ENCODE data around the gene ANXA2R. TPM values are rescaled to one million over a fixed set of nuclear protein-coding genes. Genes with fewer than 3 reads are reported as not detected.

ANXA2R gene
- total and polyA plus RNA-seq, 2 of the 4 experiments (the other 2 are of a cell fraction) = 1.3 to 3.6 TPM

DNA sequence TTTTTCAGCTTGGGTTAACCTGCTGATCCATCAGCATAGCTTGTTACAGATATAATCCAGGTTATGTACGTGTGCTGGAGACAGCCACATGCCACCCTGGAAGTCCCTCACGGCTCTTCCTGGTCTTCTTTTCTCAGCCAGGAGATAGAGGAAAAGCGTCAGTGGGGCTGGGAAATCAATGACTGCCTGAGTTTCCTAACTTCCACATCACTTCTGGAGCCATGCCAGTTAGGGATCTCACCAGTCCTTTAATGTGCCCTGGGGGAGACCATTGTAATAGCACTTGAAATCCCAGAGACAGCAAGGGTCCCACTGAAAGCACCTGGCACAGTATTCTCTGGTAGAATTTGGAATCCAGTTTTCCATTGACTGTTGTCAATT, 29.2 kb downstream of the ANXA2R start:
- TF ChIP-seq RAD21 (IDR thresholded peaks at IDR 0.05; ENCODE audit: low read length) = no peak
- TF ChIP-seq, protein P1, sequence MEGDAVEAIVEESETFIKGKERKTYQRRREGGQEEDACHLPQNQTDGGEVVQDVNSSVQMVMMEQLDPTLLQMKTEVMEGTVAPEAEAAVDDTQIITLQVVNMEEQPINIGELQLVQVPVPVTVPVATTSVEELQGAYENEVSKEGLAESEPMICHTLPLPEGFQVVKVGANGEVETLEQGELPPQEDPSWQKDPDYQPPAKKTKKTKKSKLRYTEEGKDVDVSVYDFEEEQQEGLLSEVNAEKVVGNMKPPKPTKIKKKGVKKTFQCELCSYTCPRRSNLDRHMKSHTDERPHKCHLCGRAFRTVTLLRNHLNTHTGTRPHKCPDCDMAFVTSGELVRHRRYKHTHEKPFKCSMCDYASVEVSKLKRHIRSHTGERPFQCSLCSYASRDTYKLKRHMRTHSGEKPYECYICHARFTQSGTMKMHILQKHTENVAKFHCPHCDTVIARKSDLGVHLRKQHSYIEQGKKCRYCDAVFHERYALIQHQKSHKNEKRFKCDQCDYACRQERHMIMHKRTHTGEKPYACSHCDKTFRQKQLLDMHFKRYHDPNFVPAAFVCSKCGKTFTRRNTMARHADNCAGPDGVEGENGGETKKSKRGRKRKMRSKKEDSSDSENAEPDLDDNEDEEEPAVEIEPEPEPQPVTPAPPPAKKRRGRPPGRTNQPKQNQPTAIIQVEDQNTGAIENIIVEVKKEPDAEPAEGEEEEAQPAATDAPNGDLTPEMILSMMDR (conservative IDR thresholded peaks at IDR 0.05; ENCODE audit: low read depth, low read length) = no peak
- no peak for TF ChIP-seq RCOR1 (IDR thresholded peaks at IDR 0.05; ENCODE audit: insufficient replicate concordance, low read length)
- no peak for TF ChIP-seq FOS (IDR thresholded peaks at IDR 0.05; ENCODE audit: low read depth, low read length)
- TF ChIP-seq POLR2A (IDR thresholded peaks at IDR 0.05; ENCODE audit: low read depth, low read length) = no peak
- TF ChIP-seq BHLHE40 (IDR thresholded peaks at IDR 0.05; ENCODE audit: low read depth, low read length) = no peak
- DNase-seq (no peak), ATAC-seq (ENCODE audit: low read depth) (no peak)
- Histone ChIP-seq H3K4me3 (ENCODE audit: insufficient read depth, low read depth, low read length) (no peak overlapping the region), H4K8ac (ENCODE audit: low read depth in 2 of 2, low read length in 2 of 2) (peak overlapping the region; percentile 83 to 96; a peak in 3 of 4 replicates), H3K36me3 (ENCODE audit: control insufficient read depth, insufficient read depth, low read length) (no peaks in the 10 kb centered on the region), H2BK20ac (ENCODE audit: low read depth, low read length) (peak overlapping the region; percentile 70), H3K18ac (ENCODE audit: low read depth, low read length) (peak overlapping the region; percentile 0; the same call in 1 of the 2 replicates), H3K9ac (ENCODE audit: low read depth, low read length) (no peak overlapping the region), H3K56ac (ENCODE audit: extremely low read depth, insufficient read depth, low read length) (no peak overlapping the region), H3K23ac (ENCODE audit: low read depth, low read length) (peak overlapping the region; percentile 94), H3K27me3 (ENCODE audit: control insufficient read depth, insufficient read depth, low read length) (no peaks in the 10 kb centered on the region), H2AK9ac (replicated peaks; ENCODE audit: low read depth, low read length, poor library complexity) (peak overlapping the region; percentile 14), H2BK15ac (ENCODE audit: low read depth, low read length) (peak overlapping the region; percentile 89; the same call in 1 of the 3 replicates), H2BK5ac (ENCODE audit: low read depth, low read length, poor library complexity, severe bottlenecking) (peak overlapping the region; percentile 96), H4K91ac (ENCODE audit: insufficient read depth, low read depth, low read length) (peak overlapping the region; percentile 83; the same call in 1 of the 2 replicates), H3K9me1 (ENCODE audit: insufficient read depth, low read length) (peaks cover 7% of the 10 kb centered on the region), H3K79me1 (ENCODE audit: low read depth in 1 of 2, low read length in 2 of 2) (peaks cover 17 to 51% of the 10 kb centered on the region in 2 experiments; a peak in 3 of 4 replicates), H3K4ac (ENCODE audit: low read depth, low read length) (peak overlapping the region; percentile 88), H2AFZ (replicated peaks; ENCODE audit: low read length, poor library complexity) (peak overlapping the region; percentile 76), H3K27ac (ENCODE audit: insufficient read depth, low read length) (peak overlapping the region; percentile 93; the same call in 1 of the 2 replicates), H3K14ac (replicated peaks; ENCODE audit: low read depth, low read length) (peak overlapping the region; percentile 76), H2AK5ac (ENCODE audit: low read depth, low read length) (peak overlapping the region; percentile 88), H4K5ac (ENCODE audit: low read depth, low read length) (peak overlapping the region; percentile 49), H3K4me1 (ENCODE audit: control insufficient read depth, insufficient read depth, low read length) (peaks cover 19% of the 10 kb centered on the region), H4K20me1 (ENCODE audit: insufficient read depth, low read length) (no peaks in the 10 kb centered on the region; the same call in 1 of the 2 replicates), H3K9me3 (ENCODE audit: control insufficient read depth, insufficient read depth, low read length) (no peaks in the 10 kb centered on the region), H3K4me2 (ENCODE audit: low read depth, low read length) (no peak overlapping the region), H2BK120ac (ENCODE audit: low read depth, low read length) (peak overlapping the region; percentile 78)
- ChIA-PET POLR2A (ENCODE audit: unreplicated experiment) (no interaction called here), CTCF (no interaction called here)
- no CpG with 5 or more reads among the region's 3 CpGs for WGBS, 2 experiments (ENCODE audit: extremely low coverage in 2 of 2, insufficient read length in 1 of 2)
- BruUV-seq (replicated peaks) = no TSS peak
- intact Hi-C loops (cut with micrococcal nuclease) (loop anchor here (10.0 kb wide), 1 partner anchor 474 kb away; the partner anchor contains the start of gene TMEM267), dilution Hi-C loops (cut with HindIII; ENCODE audit: low sequenced_read_pairs, unreplicated experiment) (no loop called here), in situ Hi-C loops (cut with MboI; ENCODE audit: low sequenced_read_pairs) (no loop called here)
